Smooth muscle cell (in vitro differentiated cells): ENCODE results near the gene CUL2. TPM values are rescaled to one million over a fixed set of nuclear protein-coding genes. Genes with fewer than 3 reads are reported as not detected.
"Not testable (repeated sequence)": the region's sequence is repeated elsewhere in the genome, so short reads cannot be mapped to it uniquely, and the experiment has no call there.

Experiments
- DNase-seq: peaks from one replicate; lab custom pipeline; 2025; ENCODE audit not compliant: unreplicated experiment; lab: John Stamatoyannopoulos, UW
- H2AFZ ChIP-seq: fragments of 200-600 bp; sonication (generic); 2 replicates; pipeline ENCODE4 v1.6.0; 2016; ENCODE audit warnings: antibody characterized with exemption, low read depth, mild to moderate bottlenecking
- H3F3A ChIP-seq: fragments of 200-600 bp; sonication (generic); 2 replicates; pipeline ENCODE4 v1.6.0; 2017; ENCODE audit warnings: antibody characterized with exemption, low read depth
- H3K27ac ChIP-seq: fragments of 200-600 bp; sonication (generic); 2 replicates; pipeline ENCODE4 v1.5.1; 2016; ENCODE audit warnings: low read depth, mild to moderate bottlenecking
- H3K27me3 ChIP-seq: fragments of 200-600 bp; sonication (generic); 2 replicates; pipeline ENCODE4 v1.6.1; 2016; ENCODE audit warnings: low read depth, mild to moderate bottlenecking
- H3K36me3 ChIP-seq: fragments of 200-600 bp; sonication (generic); 2 replicates; pipeline ENCODE4 v1.5.1; 2016; ENCODE audit warnings: low read depth
- H3K4me1 ChIP-seq: fragments of 200-600 bp; sonication (generic); 2 replicates; pipeline ENCODE4 v1.5.1; 2016; ENCODE audit warnings: low read depth
- H3K4me2 ChIP-seq: fragments of 200-600 bp; sonication (generic); 2 replicates; pipeline ENCODE4 v1.6.0; 2016; ENCODE audit warnings: mild to moderate bottlenecking
- H3K4me3 ChIP-seq: fragments of 200-600 bp; sonication (generic); 2 replicates; pipeline ENCODE4 v1.5.1; 2016; ENCODE audit warnings: mild to moderate bottlenecking
- H3K79me2 ChIP-seq: fragments of 200-600 bp; sonication (generic); 2 replicates; pipeline ENCODE4 v1.6.0; 2016; ENCODE audit warnings: low read depth, mild to moderate bottlenecking
- H3K9ac ChIP-seq: fragments of 200-600 bp; sonication (generic); 2 replicates; pipeline ENCODE4 v1.6.0; 2016; ENCODE audit warnings: low read depth
- H3K9me3 ChIP-seq: fragments of 200-600 bp; sonication (generic); replicated peaks from 2 replicates; pipeline ENCODE4 v1.5.1; 2016; ENCODE audit warnings: low read depth
- H4K20me1 ChIP-seq: fragments of 200-600 bp; sonication (generic); 2 replicates; pipeline ENCODE4 v1.6.0; 2016; ENCODE audit warnings: low read depth
- WGBS: methylation state at CpG from one replicate; pipeline ENCODE4 v1.1.7; 2016; ENCODE audit warnings: low lambda C conversion rate; 5-methylcytosine and 5-hydroxymethylcytosine counted together
- polyA plus RNA-seq: library from polyadenylated mRNA; unstranded; fragments of >200 nt; fragmentation: Nextera tagmentation; extraction: Ambion mirVana; gene quantifications from 2 replicates; pipeline ENCODE4 v1.2.1, GENCODE V29; 2016
- total RNA-seq: library from RNA; depleted of rRNA; stranded (reverse); fragments of >200 nt; gene quantifications from 2 replicates; pipeline ENCODE4 v1.2.3, GENCODE V29; 2014
- TF ChIP-seq, protein P1 (sequence below): fragments of 200-600 bp; sonication (generic); IDR thresholded peaks from 2 replicates; pipeline ENCODE4 v1.5.1; 2017; ENCODE audit warnings: borderline replicate concordance, mild to moderate bottlenecking, antibody characterized with exemption; ENCODE audit not compliant: insufficient read depth, poor library complexity, severe bottlenecking

The CUL2 gene
- total and polyA plus RNA-seq, 2 experiments from 2014 or later = 38.7 to 39.6 TPM

DNA sequence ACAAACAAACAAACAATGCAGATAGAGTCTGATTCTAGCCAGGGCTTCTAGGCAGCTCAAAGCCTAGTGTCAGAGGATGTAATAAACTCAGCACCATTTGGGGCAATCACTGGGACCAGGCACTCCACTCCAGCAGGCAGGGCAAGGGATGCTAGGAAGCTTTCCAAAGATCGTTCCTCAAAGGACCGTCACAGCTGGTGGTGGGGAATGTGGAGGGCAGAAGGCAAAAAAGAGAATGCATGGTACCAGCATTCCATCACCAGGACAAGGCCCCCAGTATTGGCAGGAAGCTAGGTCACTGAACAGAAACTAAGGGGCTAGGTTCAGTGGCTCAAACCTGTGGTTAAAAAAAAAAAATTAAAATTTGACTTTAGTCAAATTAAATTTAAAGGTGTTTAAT lies 94.2 kb downstream of the CUL2 start:
- TF ChIP-seq, protein P1, sequence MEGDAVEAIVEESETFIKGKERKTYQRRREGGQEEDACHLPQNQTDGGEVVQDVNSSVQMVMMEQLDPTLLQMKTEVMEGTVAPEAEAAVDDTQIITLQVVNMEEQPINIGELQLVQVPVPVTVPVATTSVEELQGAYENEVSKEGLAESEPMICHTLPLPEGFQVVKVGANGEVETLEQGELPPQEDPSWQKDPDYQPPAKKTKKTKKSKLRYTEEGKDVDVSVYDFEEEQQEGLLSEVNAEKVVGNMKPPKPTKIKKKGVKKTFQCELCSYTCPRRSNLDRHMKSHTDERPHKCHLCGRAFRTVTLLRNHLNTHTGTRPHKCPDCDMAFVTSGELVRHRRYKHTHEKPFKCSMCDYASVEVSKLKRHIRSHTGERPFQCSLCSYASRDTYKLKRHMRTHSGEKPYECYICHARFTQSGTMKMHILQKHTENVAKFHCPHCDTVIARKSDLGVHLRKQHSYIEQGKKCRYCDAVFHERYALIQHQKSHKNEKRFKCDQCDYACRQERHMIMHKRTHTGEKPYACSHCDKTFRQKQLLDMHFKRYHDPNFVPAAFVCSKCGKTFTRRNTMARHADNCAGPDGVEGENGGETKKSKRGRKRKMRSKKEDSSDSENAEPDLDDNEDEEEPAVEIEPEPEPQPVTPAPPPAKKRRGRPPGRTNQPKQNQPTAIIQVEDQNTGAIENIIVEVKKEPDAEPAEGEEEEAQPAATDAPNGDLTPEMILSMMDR = no peak
- H3K27ac ChIP-seq = no peak overlapping the region
- H3K27me3 ChIP-seq = no peaks in the 10 kb centered on the region
- 57% methylated on average over 2 of the region's 2 CpGs for WGBS
- no peaks in the 10 kb centered on the region for H3K79me2 ChIP-seq
- H3K9ac ChIP-seq = no peak overlapping the region
- no peak overlapping the region for H3K4me3 ChIP-seq
- no peaks in the 10 kb centered on the region for H3F3A ChIP-seq
- H3K36me3 ChIP-seq = no peaks in the 10 kb centered on the region
- peaks cover 3% of the 10 kb centered on the region for H3K4me1 ChIP-seq
- DNase-seq = no peak
- no peaks in the 10 kb centered on the region for H3K9me3 ChIP-seq
- no peaks in the 10 kb centered on the region for H4K20me1 ChIP-seq
- H3K4me2 ChIP-seq = no peak overlapping the region
- H2AFZ ChIP-seq = no peak overlapping the region

DNA sequence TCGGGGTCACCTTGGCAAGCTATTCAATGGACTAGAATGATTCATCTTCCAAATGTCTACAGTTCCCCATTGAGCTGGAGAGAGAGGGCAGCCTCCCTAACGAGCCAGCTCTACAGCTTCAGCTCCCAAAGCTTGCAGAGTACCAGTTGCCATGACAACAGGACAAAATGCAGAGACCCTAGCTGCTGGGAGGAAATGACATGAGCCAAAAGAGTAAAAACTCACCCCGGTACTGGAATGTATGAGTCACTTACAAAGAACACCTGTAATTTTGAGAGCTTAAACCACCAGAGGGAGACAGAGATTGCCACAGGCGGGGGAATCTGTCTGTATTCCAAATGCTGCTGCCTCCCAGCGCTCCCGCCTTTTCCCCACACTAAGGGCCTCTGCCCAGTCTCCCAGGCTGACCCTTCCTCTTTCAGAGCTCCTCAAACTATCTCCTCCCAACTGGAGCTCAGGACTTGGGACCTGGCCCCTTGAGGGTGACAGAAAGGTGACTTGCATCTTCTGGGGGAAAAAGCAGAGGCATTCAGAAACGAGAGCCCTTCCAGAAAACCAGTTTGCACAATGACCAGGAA lies 95.5 kb downstream of the CUL2 start:
- Histone ChIP-seq H4K20me1 (no peaks in the 10 kb centered on the region), H3K9ac (no peak overlapping the region), H3K27ac (no peak overlapping the region), H3K4me2 (no peak overlapping the region), H3K79me2 (no peaks in the 10 kb centered on the region), H3F3A (no peaks in the 10 kb centered on the region), H3K4me1 (peaks cover 3% of the 10 kb centered on the region), H3K27me3 (no peaks in the 10 kb centered on the region), H2AFZ (no peak overlapping the region), H3K36me3 (no peaks in the 10 kb centered on the region), H3K9me3 (no peaks in the 10 kb centered on the region), H3K4me3 (no peak overlapping the region)
- DNase-seq = no peak
- TF ChIP-seq, protein P1 = peak; percentile 64
- 30% methylated on average over 7 of the region's 7 CpGs for WGBS

DNA sequence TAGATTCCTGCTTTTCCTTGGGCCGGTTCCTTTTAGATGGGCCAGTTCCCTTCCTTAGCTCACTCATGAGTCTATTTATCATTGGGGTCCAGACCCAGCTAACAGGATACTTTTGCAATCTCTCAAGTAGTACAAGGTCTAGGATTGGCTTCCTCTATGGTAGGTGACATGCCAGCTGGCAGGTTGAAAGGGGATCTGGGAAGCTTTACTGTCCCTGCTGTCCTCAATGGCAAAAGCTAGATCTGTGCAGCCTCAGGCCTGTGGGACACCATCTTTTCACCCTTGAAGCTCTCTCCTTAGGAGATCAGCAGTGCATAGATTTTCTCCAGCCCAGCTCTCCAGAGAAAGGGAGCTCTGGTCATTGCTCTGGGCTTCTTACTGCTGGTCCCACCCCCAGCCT lies 96.4 kb downstream of the CUL2 start:
- no peaks in the 10 kb centered on the region for H3K36me3 ChIP-seq
- H3K27ac ChIP-seq = no peak overlapping the region
- no peak overlapping the region for H3K9ac ChIP-seq
- H3K4me2 ChIP-seq = no peak overlapping the region
- no peak for DNase-seq
- no peak overlapping the region for H3K4me3 ChIP-seq
- WGBS = 100% methylated on average over 1 of the region's 1 CpG
- no peaks in the 10 kb centered on the region for H4K20me1 ChIP-seq
- H3K4me1 ChIP-seq = peaks cover 3% of the 10 kb centered on the region
- H3K27me3 ChIP-seq = no peaks in the 10 kb centered on the region
- TF ChIP-seq, protein P1 = no peak
- no peaks in the 10 kb centered on the region for H3K79me2 ChIP-seq
- H3F3A ChIP-seq = no peaks in the 10 kb centered on the region
- no peak overlapping the region for H2AFZ ChIP-seq
- H3K9me3 ChIP-seq = no peaks in the 10 kb centered on the region

DNA sequence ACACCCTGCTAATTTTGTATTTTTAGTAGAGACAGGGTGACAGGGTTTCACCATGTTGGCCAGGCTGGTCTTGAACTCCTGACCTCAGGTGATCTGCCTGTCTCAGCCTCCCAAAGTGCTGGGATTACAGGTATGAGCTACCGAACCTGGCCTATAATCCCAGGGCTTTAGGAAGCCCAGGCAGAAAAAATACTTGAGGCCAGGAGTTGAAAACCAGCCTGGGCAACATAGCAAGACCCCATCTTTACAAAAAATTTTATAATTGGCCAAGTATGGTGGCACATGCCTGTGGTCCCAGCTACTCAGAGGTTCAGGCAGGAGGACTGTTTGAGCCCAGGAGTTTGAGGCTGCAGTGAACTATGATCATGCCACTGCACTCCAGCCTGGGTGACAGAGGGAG lies 99.0 kb downstream of the CUL2 start:
- not testable (repeated sequence) for H3K4me3 ChIP-seq, H3K79me2 ChIP-seq, H3K9ac ChIP-seq, H3K4me1 ChIP-seq, H2AFZ ChIP-seq, H3K36me3 ChIP-seq, DNase-seq, H3K27me3 ChIP-seq, H3K27ac ChIP-seq, H4K20me1 ChIP-seq, H3K9me3 ChIP-seq, H3F3A ChIP-seq, H3K4me2 ChIP-seq
- WGBS = 80% methylated on average over 1 of the region's 1 CpG
